Hindlimb muscle (tissue), 1 donor: Measurements from ENCODE around the gene CFAP97. TPM values are rescaled to one million over a fixed set of nuclear protein-coding genes. Genes with fewer than 3 reads are reported as not detected.

Source experiments
- polyA plus RNA-seq: library from polyadenylated mRNA; unstranded; fragments of 120-200 nt; gene quantifications from one replicate; pipeline ENCODE4 v1.2.1, GENCODE V29; 2013; ENCODE audit not compliant: insufficient read length

The CFAP97 gene
- polyA plus RNA-seq, 1 donor, result 28.3 TPM

Other genes with a start within 250 kb of the CFAP97 start
- not detected for gene HELT, start 185.5 kb downstream of the CFAP97 start, polyA plus RNA-seq
- gene SLC25A4, start 60.7 kb downstream of the CFAP97 start, polyA plus RNA-seq, result 115 TPM
- gene SNX25, start 5.6 kb upstream of the CFAP97 start, polyA plus RNA-seq, result 7.7 TPM
- gene LRP2BP, start 191.9 kb upstream of the CFAP97 start, polyA plus RNA-seq, result 4.7 TPM
- 16.0 TPM for gene ANKRD37, start 192.8 kb upstream of the CFAP97 start, polyA plus RNA-seq
- gene UFSP2, start 222.0 kb upstream of the CFAP97 start, polyA plus RNA-seq, result 48.8 TPM